ENCODE results near the gene WDR35.
"Not testable (repeated sequence)": the region's sequence is repeated elsewhere in the genome, so short reads cannot be mapped to it uniquely, and the experiment has no call there.

The WDR35 gene

GRCh38 chr2:19937004-19937403 is 52.9 kb downstream of the WDR35 start:
- DNase-seq (ENCODE audit: low spot score): no peak

DNA sequence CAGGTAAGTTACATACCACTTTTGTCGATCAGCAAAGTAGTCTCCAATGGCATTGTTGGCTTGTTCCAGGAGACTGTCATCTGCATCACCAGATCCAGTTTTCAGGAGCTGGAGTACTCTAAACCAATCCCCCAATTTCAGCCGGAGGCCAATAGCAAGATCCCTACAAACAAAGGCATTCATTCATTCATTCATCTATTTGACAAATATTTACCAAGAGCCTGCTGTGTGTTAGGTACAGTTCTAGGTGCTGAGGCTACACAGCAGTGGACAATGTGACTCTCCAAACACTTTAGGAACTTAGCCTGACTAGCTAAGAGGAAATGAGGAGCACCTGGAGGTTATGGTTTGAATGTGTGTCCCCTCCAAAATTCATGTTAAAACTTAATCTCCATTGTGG is 53.7 kb downstream of the WDR35 start:
- no peak for DNase-seq (ENCODE audit: low spot score)

- no peak for DNase-seq (ENCODE audit: low spot score)
These were observed 56.4 kb downstream of the WDR35 start for GRCh38 chr2:19933351-19933981.

DNA sequence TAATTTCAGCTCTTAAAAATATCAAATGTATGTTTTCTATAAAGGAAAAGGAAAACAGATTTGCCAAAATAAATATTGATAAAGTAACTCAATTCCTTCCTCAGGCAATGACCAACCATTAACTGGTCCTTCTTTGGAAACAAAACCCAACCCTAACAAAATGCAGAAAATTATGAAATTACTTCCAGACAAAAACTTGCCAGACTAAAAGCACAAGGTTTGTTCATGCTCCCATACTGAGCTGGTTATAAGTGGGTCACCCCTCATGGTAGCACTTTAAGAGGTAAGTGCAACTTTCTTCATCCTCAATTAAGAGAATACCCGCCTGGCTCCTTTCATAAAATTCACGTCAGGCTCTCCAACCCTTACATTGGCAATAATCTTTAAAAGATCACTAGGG is 57.0 kb downstream of the WDR35 start:
- no peak for DNase-seq (ENCODE audit: low spot score)

DNA sequence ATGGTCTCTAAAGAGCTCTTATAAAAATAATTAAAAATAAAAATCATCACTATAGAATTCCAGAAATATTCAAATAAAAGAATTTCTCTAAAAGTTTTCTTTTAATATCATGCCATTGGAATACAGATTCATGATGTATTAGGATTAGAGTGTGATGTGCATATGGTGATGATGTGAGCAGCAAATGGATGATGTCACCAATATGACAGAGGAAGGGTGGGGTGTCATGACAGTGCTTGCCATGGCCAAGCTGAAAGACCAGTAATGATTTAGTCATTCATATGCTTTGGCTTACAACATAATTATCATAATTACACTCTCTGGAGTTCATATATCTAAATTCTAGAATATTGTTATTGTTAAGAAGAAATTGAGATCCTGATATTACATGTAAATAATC is 60.7 kb downstream of the WDR35 start:
- DNase-seq (ENCODE audit: low spot score): no peak

- not testable (repeated sequence) for DNase-seq (ENCODE audit: low spot score)
These were observed 62.1 kb downstream of the WDR35 start for GRCh38 chr2:19927816-19928215.

DNA sequence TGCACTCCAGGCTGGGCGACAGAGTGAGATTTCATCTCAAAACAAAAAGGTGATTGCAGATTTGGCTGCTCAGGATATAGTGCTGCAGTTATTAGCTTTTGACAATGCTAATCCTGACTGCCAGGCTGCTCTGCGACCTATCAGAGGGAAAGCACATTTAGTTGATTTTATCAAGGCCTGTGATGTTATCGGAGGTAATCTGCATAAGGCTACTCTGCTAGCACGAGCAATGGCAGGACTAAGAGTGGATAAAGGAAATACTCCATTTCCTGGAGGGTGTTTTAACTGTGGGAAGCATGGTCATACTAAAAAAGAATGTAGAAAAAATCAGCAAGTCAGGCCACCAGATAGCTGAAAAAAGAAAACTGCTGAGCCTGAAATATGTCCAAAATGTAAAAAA is 65.4 kb downstream of the WDR35 start:
- DNase-seq (ENCODE audit: low spot score): not testable (repeated sequence)

DNA sequence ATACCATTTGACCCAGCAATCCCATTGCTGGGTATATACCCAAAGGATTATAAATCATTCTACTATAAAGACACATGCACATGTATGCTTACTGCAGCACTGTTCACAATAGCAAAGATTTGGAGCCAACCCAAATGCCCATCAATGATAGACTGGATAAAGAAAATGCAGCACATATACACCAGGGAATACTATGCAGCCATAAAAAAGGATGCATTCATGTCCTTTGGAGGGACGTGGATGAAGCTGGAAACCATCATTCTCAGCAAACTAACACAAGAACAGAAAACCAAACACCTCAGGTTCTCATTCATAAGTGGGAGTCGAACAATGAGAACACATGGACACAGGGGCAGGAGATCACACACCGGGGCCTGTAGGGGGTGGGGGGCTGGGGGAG is 67.7 kb downstream of the WDR35 start:
- not testable (repeated sequence) for DNase-seq (ENCODE audit: low spot score)

DNA sequence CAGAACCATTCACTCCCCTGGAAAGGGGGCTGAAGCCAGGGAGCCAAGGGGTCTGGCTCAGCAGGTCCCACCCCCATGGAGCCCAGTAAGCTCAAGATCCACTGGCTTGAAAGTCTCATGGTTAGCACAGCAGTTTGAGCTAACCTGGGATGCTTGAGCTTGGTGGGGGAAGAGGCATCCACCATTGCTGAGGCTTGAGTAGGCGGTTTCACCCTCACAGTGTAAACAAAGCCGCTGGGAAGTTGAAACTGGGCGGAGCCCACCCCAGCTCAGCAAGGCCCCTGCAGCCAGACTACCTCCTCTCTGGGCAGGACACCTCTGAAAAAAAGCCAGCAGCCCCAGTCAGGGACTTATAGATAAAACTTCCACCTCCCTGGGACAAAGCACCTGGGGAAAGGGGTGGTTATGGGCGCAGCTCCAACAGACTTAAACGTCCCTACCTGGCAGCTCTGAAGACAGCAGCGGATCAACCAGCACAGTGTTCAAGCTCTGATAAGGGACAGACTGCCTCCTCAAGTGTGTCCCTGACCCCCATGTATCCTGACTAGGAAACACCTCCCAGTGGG is 73.4 kb downstream of the WDR35 start:
- DNase-seq (ENCODE audit: low spot score): no peak

DNA sequence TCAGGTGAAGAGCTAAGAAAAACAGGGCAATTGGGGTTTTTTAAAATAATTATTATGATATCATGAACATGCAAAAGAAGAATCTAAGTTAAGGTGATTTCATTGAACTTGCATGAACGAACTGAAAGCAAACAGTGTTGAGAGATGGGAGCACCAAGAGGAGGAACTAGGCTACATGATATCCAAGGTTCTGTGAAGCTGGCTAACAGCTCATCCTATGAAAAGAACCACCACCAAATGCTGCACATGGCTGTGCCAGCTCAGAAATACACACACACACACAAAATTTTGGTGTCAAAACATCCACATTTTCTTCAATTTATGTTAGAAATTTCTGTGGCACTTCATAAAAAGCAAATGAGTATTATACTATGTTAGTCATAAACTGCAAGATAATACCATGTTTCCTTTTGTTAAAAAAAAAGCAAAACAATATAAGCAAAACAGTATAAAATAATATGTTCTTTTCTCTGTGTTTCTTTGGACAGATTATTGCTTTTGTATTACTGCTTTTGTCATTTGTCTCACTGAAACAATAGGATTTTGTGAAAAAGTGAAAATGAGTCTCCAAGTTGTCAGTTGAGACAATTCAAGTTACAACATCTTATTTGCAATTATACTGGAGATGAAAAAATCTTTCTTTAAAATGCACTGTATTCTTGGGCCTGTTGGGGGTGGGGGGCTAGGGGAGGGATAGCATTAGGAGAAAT is 75.5 kb downstream of the WDR35 start:
- no peak for DNase-seq (ENCODE audit: low spot score)

DNA sequence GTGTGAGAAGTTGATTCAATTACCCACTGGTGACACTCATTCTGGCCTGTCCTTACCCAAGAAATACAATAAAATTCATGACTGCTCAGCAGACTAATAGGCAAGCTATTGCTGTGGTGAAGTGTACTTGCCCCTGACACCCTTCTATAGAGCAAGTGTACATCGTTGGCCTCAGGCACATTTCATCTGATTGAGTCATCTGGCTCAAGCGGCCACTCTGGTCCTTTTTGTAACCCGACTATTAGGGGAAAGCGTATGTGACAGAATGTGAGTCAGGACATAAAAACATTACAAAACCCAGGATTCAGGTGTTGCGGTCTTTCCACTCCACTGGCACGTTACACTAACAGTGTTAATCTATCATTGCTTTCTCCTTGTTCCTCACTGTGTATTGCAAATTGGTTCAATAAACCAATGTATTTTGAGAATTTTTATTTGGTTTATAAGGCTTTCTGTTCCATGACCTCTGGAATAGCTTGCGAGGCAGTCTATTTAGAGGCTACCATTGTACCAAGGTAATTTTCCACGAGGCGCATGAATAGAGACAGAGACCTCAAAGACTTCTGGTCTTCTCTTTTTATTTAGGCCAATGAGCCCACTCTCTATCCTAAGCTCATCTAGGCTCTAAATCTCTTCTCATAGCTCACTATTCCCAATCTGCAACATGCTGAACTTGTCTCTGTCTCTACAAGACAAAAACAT is 77.9 kb downstream of the WDR35 start:
- no peak for DNase-seq (ENCODE audit: low spot score)

GRCh38 chr2:19902216-19902740 is 87.6 kb downstream of the WDR35 start:
- DNase-seq (ENCODE audit: low spot score): no peak

DNA sequence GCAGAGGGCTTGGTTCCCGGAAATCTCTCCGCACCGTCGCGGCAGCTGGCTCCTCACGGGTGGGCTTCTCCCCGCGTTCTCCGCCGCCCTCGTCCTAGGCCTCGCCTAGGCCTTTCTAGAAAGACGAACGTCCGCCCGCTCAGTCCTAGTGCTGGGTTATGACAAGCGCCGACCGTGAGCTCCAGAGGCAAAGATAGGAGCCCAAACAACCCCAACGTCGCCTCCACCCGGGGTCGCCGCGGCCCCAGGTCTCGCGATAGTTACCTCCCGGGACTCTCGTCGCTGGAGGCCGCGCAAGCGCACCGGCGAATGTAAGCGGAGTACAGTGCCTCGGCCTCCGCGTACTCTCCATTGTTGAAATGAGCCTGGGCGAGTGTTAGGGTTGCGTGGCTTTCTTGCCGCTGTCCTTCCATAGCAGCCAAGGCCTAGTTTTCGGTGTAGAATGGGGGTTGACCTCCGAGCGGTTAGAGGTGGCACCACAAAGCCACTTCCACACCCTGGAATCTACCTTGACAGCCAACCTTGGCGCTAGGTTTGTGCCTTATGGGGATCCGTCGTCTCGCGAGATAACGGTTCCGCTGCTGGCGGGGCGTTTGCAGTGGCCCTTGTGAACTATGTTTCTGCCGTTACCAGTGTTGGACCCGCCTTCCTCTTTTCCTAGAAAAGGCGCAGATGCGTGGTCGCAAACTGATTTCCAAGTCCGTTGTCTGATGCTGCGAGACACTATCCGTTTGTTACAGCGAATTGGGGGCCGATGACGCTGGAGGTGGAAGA is 88.3 kb downstream of the WDR35 start, which contains the start of gene TTC32:
Gene TTC32, minus strand, starts transcription at position 542 of the 774 bp plus-strand sequence. Its CDS starts 129 bp downstream, at position 413.
- DNase-seq (ENCODE audit: low spot score): peak; percentile 97

DNA sequence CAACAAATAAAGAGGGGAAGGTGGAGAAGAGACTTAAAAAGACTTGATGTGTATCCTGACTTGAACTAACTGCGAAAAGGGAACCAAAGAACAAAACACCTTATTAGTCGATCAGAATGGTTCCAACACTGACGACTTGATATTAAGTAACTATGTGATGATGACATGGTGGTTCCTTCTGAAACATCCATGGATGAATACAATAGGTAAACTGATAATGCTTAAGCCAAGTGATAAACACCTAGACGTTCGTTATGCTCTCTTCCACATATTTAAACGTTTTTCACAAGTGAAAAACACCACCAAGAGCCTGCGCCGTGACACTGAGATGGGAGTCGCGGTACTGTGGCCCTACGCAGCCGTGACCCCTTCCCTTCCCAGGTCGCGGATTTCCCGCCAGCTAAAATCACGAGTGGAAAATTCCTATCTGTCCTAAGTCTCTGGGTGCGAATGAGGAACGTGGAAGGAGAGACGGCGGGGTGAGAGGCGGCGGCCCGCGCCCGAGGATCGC is 88.9 kb downstream of the WDR35 start:
- no peak for DNase-seq (ENCODE audit: low spot score)

DNA sequence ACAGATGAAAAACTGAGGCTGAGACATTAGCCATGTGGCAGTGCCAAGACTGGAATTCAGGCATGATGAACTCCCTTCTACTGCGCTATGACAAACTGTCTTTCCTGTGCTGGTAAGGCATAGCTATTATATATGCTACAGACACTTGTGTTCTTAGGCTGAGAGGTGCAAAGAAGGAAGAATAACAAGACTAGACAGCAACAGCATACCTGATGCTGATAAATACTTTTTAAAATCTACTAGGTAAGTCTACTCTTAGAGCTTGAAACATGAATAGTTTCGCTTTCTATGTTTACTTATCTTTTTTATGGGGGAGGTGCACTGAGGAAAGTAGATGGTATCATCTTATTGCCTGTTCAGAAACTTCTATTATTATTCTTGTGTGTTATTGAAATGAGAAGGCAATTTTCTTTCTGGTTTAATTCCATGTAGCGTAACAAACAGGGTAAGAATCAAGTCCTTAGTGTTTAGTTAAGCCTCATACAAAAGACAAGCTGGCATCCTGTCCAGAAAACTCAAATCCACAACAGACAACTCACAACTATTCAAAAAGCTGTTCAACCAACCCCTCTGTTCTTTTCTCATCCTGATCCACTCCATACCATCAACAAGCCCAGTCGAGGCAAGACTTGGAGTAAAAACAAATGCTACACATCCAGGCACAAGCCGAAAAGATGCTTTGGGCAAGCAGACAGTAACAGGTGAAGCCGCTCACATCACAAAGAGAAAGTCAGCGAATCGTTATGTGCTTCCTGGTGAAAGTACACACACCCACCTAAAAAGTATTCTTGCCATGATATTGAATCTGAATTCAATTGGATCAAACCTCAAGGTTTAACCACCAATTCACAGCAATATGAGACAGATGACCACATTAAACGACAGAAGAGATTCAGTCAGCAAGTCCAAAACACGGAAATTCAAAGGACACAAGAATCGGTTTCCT is 89.6 kb downstream of the WDR35 start:
- no peak for DNase-seq (ENCODE audit: low spot score)

- no peak for DNase-seq (ENCODE audit: low spot score)
These were observed 91.1 kb downstream of the WDR35 start for GRCh38 chr2:19898592-19899329.

- DNase-seq (ENCODE audit: low spot score): no peak
These were observed 92.2 kb downstream of the WDR35 start for GRCh38 chr2:19897623-19898245.

- no peak for DNase-seq (ENCODE audit: low spot score)
These were observed 94.4 kb downstream of the WDR35 start for GRCh38 chr2:19895535-19895934.

DNA sequence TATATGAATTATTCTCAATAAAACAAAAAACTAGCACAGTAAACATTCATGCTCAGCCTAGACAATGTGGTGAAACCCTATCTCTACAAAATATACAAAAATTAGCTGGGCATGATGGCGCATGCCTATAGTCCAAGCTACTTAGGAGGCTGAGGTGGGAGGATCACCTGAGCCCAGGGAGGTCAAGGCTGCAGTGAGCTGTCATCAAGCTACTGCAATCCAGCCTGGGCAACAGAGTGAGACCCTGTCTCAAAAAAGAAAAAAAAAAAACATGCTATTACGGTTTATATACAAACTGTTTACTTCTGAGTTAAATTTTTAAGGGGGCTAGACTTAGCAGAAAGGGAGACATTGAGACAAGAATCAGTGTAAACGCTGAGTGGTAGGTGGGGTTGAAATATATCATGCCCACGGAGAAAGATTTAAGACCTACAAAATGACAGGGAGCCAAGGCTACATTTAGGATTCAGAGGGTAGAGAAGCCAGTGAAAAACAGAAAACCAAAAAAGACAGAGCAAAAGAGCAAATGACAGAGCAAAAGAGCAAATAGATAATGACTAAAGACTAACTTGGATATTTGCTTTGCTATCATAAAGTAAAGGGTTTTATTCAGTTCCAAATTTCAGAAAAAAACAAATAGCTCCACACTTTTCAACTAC is 95.6 kb downstream of the WDR35 start:
- no peak for DNase-seq (ENCODE audit: low spot score)

Measured in left forelimb (tissue), 1 donor.